Activated CD4-positive, alpha-beta T cell treated with anti-CD3 and anti-CD28 coated beads for 36 hours (primary cell): Measurements from ENCODE around the gene CSE1L. TPM values are rescaled to one million over a fixed set of nuclear protein-coding genes. Genes with fewer than 3 reads are reported as not detected.

Experiments used
- ATAC-seq: fragments of 200-7000 bp; cut with Tn5 transposase; one replicate; pipeline ENCODE4 v1.10.0; 2021; ENCODE audit warnings: mild to moderate bottlenecking, moderate library complexity
- CTCF ChIA-PET: fragments of 350-600 bp; sonication (Branson Sonifier 250); formaldehyde crosslinking; loops from one replicate; lab custom pipeline; 2021; ENCODE audit warnings: antibody characterized with exemption; lab: Charles Lee
- POLR2A ChIA-PET: fragments of 350-600 bp; sonication (Branson Sonifier 250); formaldehyde crosslinking; loops from one replicate; lab custom pipeline; 2021; ENCODE audit warnings: antibody characterized with exemption, inconsistent platforms; lab: Charles Lee
- DNase-seq: peaks from one replicate; pipeline ENCODE4 v3.0.0-alpha.2; 2020
- H3K27ac Mint-ChIP-seq: one replicate; pipeline ENCODE4 v1.8.0; 2021; ENCODE audit warnings: mixed read lengths
- H3K27me3 Mint-ChIP-seq: one replicate; pipeline ENCODE4 v1.8.0; 2021; ENCODE audit warnings: mixed read lengths
- H3K36me3 Mint-ChIP-seq: one replicate; pipeline ENCODE4 v1.8.0; 2021; ENCODE audit warnings: low read depth, mixed read lengths
- H3K4me1 Mint-ChIP-seq: one replicate; pipeline ENCODE4 v1.8.0; 2021; ENCODE audit warnings: mixed read lengths
- H3K4me3 Mint-ChIP-seq: one replicate; pipeline ENCODE4 v1.8.0; 2021; ENCODE audit warnings: mild to moderate bottlenecking, moderate library complexity, mixed read lengths
- H3K9me3 Mint-ChIP-seq: one replicate; pipeline ENCODE4 v1.8.0; 2021; ENCODE audit warnings: low read depth, mixed read lengths
- intact Hi-C, 2 experiments: fragments of 100-400 bp; cut with DNase I in 1 of 2; cut with micrococcal nuclease in 1 of 2; formaldehyde crosslinking; loops; one replicate each; pipeline versions ENCODE4 v1.14.2 to v1.15.1; 2022 to 2024; cut with DNase I, micrococcal nuclease
- total RNA-seq, 2 experiments: library from RNA; stranded (reverse); gene quantifications; one replicate each; pipeline ENCODE4 v1.2.3, GENCODE V29; 2021

Gene CSE1L
- total RNA-seq, 2 experiments from 2014 or later: 119 to 126 TPM

DNA sequence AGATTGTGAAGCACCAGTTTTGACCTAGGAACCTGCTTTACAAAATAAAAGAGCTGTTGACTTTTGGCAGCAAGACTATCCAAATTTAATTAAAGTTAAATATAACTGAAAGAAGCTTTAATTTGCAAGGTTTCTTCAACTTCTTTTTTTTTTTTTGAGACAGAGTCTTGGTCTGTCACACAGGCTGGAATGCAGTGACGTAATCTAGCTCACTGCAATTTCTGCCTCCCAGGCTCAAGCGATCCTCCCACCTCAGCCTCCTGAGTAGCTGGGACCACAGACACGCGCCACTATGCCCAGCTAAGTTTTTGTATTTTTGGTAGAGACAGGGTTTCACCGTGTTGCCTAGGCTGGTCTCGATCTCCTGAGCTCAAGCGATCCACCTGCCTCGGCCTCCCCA, 13.7 kb upstream of the CSE1L start:
- ChIA-PET POLR2A (no interaction called here), CTCF (interaction anchor here (0.9 kb wide), 1 partner anchor 100 kb away, joined by 3 read pairs; no protein-coding TSS in a partner anchor)
- H3K27me3 Mint-ChIP-seq: no peaks in the 10 kb centered on the region
- no peaks in the 10 kb centered on the region for H3K9me3 Mint-ChIP-seq
- DNase-seq (no peak), ATAC-seq (no peak)
- H3K4me1 Mint-ChIP-seq: peaks cover 4% of the 10 kb centered on the region
- H3K36me3 Mint-ChIP-seq: peaks cover 28% of the 10 kb centered on the region
- intact Hi-C loops: no loop called here
- no peak overlapping the region for H3K27ac Mint-ChIP-seq
- H3K4me3 Mint-ChIP-seq: no peak overlapping the region

DNA sequence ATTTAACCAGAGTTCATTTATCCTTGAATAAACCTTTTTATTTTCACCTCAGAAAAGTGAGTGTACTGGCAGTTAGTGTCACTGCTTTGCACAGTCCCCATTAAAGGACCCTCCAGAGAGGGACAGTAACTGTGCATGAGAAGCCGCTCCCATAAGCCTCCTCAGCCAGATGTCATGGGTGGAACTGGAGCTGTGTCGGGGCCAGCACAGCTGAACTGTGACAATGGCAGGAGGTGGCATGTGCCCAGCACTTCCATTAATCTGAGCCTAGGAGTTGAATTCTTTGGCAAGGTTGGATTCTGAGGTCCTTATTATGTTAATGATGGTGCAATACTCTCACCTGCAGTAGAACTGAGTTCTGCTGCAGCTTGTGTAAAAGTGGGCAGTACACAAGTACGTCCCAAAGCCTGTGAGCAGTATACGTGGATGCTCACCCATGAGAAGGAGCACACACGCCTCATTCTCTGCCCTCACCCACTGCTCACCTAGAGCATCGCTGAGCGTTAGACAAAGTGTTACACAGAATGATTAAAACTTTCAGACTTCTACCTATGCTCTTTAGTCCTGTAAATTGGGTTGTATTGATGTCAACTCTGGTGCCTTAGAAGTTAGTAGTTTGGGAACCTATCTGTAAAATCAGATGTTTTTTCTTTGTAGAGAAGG, 11.9 kb upstream of the CSE1L start:
- ChIA-PET CTCF (no interaction called here), POLR2A (no interaction called here)
- Mint-ChIP-seq H3K27ac (no peak overlapping the region), H3K4me1 (peaks cover 16% of the 10 kb centered on the region), H3K36me3 (peaks cover 19% of the 10 kb centered on the region), H3K9me3 (no peaks in the 10 kb centered on the region), H3K4me3 (no peak overlapping the region), H3K27me3 (no peaks in the 10 kb centered on the region)
- DNase-seq (no peak), ATAC-seq (no peak)
- intact Hi-C loops: no loop called here

DNA sequence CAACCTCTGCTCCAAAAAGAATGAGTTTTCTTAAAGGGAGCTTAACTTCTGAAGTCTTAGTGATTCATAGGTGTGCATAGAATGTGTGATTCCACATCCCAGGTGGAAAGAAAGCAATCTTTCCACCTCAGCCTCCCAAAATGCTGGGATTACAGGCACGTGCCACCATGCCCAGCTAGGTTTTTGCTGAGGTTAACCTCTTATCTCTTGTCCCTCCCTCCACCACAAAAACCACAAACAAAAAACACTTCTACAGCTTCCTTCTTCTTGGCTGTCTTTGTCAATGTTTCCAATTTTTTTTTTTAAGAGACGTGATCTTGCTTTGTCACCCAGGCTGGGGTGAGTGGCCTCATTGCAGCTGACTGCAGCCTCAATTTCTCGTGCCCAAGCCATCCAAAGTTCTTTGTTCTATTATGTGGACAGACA, 8.1 kb upstream of the CSE1L start:
- H3K4me1 Mint-ChIP-seq: peaks cover 18% of the 10 kb centered on the region
- peak; percentile 80 for ATAC-seq
- peak; percentile 45 for DNase-seq
- peak overlapping the region; percentile 20 for H3K4me3 Mint-ChIP-seq
- H3K36me3 Mint-ChIP-seq: peaks cover 10% of the 10 kb centered on the region
- H3K27me3 Mint-ChIP-seq: no peaks in the 10 kb centered on the region
- peak overlapping the region; percentile 44 for H3K27ac Mint-ChIP-seq
- ChIA-PET POLR2A (interaction anchor here (0.6 to 1.1 kb wide), 2 partner anchors 9 to 11 kb away, joined by 3 to 11 read pairs; partner anchors contain the start of gene CSE1L), CTCF (interaction anchor here (0.6 to 2.1 kb wide), 5 partner anchors 12 to 384 kb away, joined by 3 to 6 read pairs (median 4); no protein-coding TSS in a partner anchor)
- intact Hi-C loops: no loop called here
- no peaks in the 10 kb centered on the region for H3K9me3 Mint-ChIP-seq

DNA sequence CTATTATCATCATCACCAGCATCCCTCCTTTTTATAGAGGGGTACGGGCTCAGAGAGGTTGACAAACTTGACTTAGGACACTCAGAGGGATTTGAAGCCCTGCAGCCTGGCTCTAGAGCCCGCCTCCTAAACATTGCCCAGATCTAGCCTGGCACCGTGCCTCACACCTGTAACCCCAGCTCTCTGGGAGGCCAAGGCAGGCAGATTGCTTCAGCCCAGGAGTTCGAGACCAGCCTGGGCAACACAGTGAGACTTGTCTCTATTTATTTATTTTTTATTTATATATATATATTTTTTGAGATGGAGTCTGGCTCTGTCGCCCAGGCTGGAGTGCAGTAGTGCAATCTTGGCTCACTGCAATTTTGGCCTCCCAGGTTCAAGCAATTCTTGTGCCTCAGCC, 6.3 kb upstream of the CSE1L start:
- ATAC-seq: no peak
- intact Hi-C loops: no loop called here
- POLR2A ChIA-PET: no interaction called here

DNA sequence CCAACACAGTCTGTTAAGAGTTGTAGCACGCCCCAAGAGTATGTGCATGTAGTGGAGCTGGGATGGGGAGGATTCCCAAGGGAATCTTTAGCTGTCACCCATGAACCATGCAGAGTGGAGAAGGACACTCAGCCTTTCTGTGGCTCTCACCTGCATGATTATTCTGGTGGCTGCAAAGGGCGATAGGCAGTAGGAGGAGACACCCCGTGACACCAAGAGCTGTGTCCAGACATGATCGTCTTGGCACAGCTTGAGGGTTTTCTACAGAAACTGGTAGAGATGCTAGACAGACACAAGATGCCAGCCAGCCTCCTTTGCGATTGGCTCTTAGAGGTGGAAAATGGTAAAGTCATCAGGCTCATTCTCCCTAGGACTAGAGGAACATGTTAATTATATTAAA, 3.1 kb upstream of the CSE1L start:
- POLR2A ChIA-PET: no interaction called here
- intact Hi-C loops: no loop called here
- CTCF ChIA-PET: interaction anchor here (0.7 kb wide), 1 partner anchor 399 kb away, joined by 3 read pairs; no protein-coding TSS in a partner anchor

More for the DNA sequence above, 6.3 kb upstream of the CSE1L start:
- Mint-ChIP-seq H3K4me3 (no peak overlapping the region), H3K4me1 (peaks cover 18% of the 10 kb centered on the region), H3K27ac (no peak overlapping the region), H3K27me3 (no peaks in the 10 kb centered on the region), H3K9me3 (no peaks in the 10 kb centered on the region), H3K36me3 (peaks cover 2% of the 10 kb centered on the region)
- no peak for DNase-seq
- CTCF ChIA-PET: no interaction called here

DNA sequence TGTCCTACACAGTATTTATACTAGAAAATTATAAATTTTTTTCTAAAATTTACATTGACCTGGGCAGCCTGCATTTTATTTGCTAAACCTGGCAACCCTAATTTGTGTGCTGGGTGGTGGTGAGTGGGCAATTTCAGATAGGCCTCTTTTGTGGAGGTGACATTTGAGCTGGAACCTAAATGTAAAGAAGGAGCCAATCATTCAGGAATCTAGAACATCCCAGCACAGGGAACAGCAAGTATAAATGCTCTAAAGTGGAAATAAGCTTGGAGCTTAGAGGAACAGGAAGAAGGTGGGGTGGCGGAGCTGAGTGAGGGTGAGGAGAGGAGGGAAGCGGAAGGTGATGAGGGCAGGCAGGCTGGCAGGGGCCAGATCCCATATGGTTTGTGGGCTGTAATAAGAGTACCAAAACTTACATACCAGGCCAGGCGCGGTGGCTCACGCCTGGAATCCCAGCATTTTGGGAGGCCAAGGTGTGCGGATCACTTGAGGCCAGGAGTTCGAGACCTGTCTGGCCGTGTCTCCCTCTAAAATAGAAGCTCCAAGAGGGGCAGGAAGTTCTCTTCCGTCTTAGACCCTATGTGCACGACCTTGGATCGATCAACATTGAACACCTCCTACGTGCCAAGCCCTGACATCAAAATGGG, 549 bp upstream of the CSE1L start:
- Mint-ChIP-seq H3K9me3 (no peaks in the 10 kb centered on the region), H3K36me3 (peaks cover 28% of the 10 kb centered on the region), H3K4me3 (peak overlapping the region; percentile 97), H3K27ac (peak overlapping the region; percentile 99), H3K27me3 (no peaks in the 10 kb centered on the region), H3K4me1 (peaks cover 25% of the 10 kb centered on the region)
- CTCF ChIA-PET: interaction anchor here (0.5 to 1.7 kb wide), 4 partner anchors 9 to 843 kb away, joined by 3 to 6 read pairs (median 3); no protein-coding TSS in a partner anchor
- POLR2A ChIA-PET: interaction anchor here (0.6 to 1.9 kb wide), 5 partner anchors 8 to 902 kb away, joined by 3 to 11 read pairs (median 7); partner anchors contain the start of gene DDX27
- ATAC-seq (peak; percentile 6), DNase-seq (peak; percentile 58)
- intact Hi-C loops: loop anchor here (1.0 to 5.0 kb wide), 8 partner anchors 123 to 869 kb away; partner anchors contain the start of genes ARFGEF2 (in 2 of the 2), DDX27 (in 2 of the 2), STAU1 (in 2 of the 2) and SPATA2 (in 1 of the 2)

More for the DNA sequence above, 3.1 kb upstream of the CSE1L start:
- Mint-ChIP-seq H3K4me1 (peaks cover 17% of the 10 kb centered on the region), H3K9me3 (no peaks in the 10 kb centered on the region), H3K27ac (no peak overlapping the region), H3K36me3 (peaks cover 9% of the 10 kb centered on the region), H3K27me3 (no peaks in the 10 kb centered on the region), H3K4me3 (no peak overlapping the region)
- ATAC-seq: no peak
- no peak for DNase-seq

DNA sequence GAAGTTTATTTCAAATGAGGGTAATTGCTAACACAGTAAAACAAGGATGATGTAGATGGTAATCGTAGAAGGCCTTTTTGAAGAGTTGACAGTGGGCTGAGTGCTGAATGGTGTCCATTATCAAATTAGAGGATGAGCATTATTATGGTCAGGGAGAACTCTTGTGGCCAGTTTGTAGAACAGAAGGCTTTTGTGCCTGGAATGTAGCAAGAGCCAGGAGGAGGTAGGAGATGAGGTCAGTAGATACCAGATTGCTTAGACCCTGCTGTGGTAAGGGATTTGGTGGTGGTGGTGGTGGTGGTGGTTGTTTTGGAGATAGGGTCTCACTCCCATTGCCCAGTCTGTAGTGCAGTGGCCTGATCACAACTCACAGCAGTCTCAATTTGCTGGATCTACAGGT, 6.2 kb downstream of the CSE1L start:
- intact Hi-C loops: no loop called here
- no peak overlapping the region for H3K27ac Mint-ChIP-seq
- peaks cover 59% of the 10 kb centered on the region for H3K4me1 Mint-ChIP-seq
- H3K36me3 Mint-ChIP-seq: peaks cover 53% of the 10 kb centered on the region
- H3K4me3 Mint-ChIP-seq: no peak overlapping the region
- H3K9me3 Mint-ChIP-seq: no peaks in the 10 kb centered on the region
- ChIA-PET POLR2A (interaction anchor here (0.6 kb wide), 1 partner anchor 214 kb away, joined by 3 read pairs; no protein-coding TSS in a partner anchor), CTCF (interaction anchor here (1.8 kb wide), 1 partner anchor 11 kb away, joined by 5 read pairs; no protein-coding TSS in a partner anchor)
- H3K27me3 Mint-ChIP-seq: no peaks in the 10 kb centered on the region
- DNase-seq (no peak), ATAC-seq (no peak)

DNA sequence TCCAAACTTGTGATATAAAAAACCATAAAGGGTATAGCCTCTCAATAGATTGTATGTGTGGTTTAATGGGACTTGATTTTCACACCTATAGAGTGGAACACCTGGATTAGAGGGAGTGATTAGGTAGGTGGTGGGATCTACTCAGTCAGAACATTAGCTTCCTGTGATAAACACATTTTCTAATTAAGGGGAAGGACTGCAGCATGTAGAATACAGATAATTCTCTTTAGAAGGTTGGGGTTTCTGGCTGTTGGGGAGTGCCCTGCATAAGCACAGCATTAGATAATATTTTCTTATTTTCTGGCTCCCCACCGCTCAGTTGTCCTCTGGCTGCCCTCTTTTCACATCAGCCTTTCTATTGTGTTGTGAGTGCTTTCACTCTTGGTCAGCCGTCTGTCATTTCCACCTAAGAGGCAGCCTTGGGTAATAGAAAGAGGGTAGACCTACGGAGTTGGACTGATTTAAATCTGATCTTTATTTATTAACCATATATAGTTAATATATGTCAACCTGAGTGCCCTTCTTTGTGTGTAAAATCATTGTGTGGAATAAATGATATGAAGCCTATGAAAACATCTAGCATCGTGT, 8.0 kb downstream of the CSE1L start:
- ATAC-seq: no peak
- H3K27ac Mint-ChIP-seq: no peak overlapping the region
- intact Hi-C loops: no loop called here
- no peak for DNase-seq
- no peaks in the 10 kb centered on the region for H3K9me3 Mint-ChIP-seq
- CTCF ChIA-PET: interaction anchor here (0.6 kb wide), 1 partner anchor 23 kb away, joined by 3 read pairs; no protein-coding TSS in a partner anchor
- peaks cover 50% of the 10 kb centered on the region for H3K36me3 Mint-ChIP-seq
- POLR2A ChIA-PET: interaction anchor here (0.5 kb wide), 1 partner anchor 23 kb away, joined by 3 read pairs; no protein-coding TSS in a partner anchor
- no peak overlapping the region for H3K4me3 Mint-ChIP-seq
- H3K27me3 Mint-ChIP-seq: no peaks in the 10 kb centered on the region
- peaks cover 44% of the 10 kb centered on the region for H3K4me1 Mint-ChIP-seq

DNA sequence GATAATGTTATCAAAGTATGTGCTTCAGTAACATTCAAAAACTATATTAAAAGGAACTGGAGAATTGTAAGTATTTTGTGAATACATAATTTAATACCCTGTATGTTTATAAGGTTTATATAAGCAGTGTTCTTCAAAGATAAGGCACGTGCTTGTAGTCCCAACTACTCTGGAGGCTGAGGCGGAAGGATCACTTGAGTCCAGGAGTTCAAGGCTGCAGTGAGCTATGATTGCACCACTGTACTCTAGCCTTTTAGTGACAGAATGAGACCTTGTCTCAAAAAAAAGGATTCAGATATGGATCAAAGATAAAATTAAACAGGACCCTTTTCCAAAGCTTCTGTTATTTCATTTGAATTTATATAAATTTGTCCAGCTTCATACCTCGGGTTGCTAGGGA, 17.2 kb downstream of the CSE1L start:
- ATAC-seq: no peak
- intact Hi-C loops: no loop called here
- peaks cover 41% of the 10 kb centered on the region for H3K36me3 Mint-ChIP-seq
- no peaks in the 10 kb centered on the region for H3K4me1 Mint-ChIP-seq
- H3K27me3 Mint-ChIP-seq: no peaks in the 10 kb centered on the region
- no peak for DNase-seq
- H3K9me3 Mint-ChIP-seq: no peaks in the 10 kb centered on the region
- ChIA-PET POLR2A (interaction anchor here (0.6 to 0.7 kb wide), 2 partner anchors 12 to 53 kb away, joined by 3 read pairs; no protein-coding TSS in a partner anchor), CTCF (interaction anchor here (0.5 to 1.6 kb wide), 4 partner anchors 12 to 183 kb away, joined by 3 to 6 read pairs (median 6); no protein-coding TSS in a partner anchor)
- no peak overlapping the region for H3K27ac Mint-ChIP-seq
- H3K4me3 Mint-ChIP-seq: no peak overlapping the region

DNA sequence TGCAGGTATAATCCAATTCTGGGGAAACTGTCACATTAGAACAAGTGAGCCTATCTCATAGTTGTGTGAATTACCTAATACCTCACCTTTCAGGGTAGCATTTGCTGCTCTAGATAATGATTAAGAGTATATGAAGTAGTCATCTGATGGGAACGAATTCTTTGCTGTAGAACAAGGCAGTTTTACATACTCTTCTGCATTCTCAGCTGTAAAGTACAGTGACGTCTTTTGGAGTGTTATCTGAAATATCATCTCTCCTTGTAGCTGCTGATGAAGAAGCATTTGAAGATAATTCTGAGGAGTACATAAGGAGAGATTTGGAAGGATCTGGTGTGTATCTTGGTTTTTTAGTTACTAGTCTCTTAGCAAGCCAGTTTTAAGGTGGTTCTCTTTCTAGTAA, 28.4 kb downstream of the CSE1L start:
- H3K4me3 Mint-ChIP-seq: no peak overlapping the region
- no peaks in the 10 kb centered on the region for H3K27me3 Mint-ChIP-seq
- intact Hi-C loops: no loop called here
- CTCF ChIA-PET: interaction anchor here (1.4 kb wide), 1 partner anchor 9 kb away, joined by 4 read pairs; no protein-coding TSS in a partner anchor
- POLR2A ChIA-PET: interaction anchor here (0.6 to 0.7 kb wide), 2 partner anchors 50 to 171 kb away, joined by 3 to 5 read pairs; no protein-coding TSS in a partner anchor
- peak overlapping the region; percentile 68 for H3K27ac Mint-ChIP-seq
- no peak for DNase-seq
- peaks cover 46% of the 10 kb centered on the region for H3K36me3 Mint-ChIP-seq
- no peak for ATAC-seq
- peaks cover 4% of the 10 kb centered on the region for H3K4me1 Mint-ChIP-seq
- no peaks in the 10 kb centered on the region for H3K9me3 Mint-ChIP-seq

DNA sequence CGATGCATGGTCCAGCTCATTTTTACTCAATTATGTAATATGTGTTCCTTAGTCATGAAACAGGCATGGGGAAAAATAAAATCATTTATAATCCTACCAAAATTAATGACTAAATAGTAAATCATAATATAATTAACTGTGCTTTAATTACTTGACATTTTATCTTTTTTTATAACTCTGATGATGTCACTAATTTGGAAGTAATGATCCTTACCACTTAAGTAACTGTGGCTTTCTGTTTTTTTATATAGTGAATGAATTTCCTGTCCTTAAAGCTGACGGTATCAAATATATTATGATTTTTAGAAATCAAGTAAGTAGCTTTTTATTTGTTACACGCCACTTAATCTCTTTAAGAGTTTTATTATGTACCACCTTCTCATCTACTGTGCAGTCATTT, 32.2 kb downstream of the CSE1L start:
- CTCF ChIA-PET: interaction anchor here (1.1 kb wide), 1 partner anchor 10 kb away, joined by 5 read pairs; no protein-coding TSS in a partner anchor

More for the DNA sequence above, 32.2 kb downstream of the CSE1L start:
- Mint-ChIP-seq H3K9me3 (no peaks in the 10 kb centered on the region), H3K4me3 (no peak overlapping the region), H3K27ac (no peak overlapping the region), H3K36me3 (peaks cover 38% of the 10 kb centered on the region), H3K4me1 (peaks cover 4% of the 10 kb centered on the region), H3K27me3 (no peaks in the 10 kb centered on the region)
- ATAC-seq (no peak), DNase-seq (no peak)
- POLR2A ChIA-PET: no interaction called here
- intact Hi-C loops: no loop called here
